UCSD-AML1 (cell line): ENCODE results near the gene NR2F1.

Source experiments
- DNase-seq: peaks from one replicate; lab custom pipeline; 2025; ENCODE audit not compliant: unreplicated experiment; lab: John Stamatoyannopoulos, UW

NR2F1 gene

DNA sequence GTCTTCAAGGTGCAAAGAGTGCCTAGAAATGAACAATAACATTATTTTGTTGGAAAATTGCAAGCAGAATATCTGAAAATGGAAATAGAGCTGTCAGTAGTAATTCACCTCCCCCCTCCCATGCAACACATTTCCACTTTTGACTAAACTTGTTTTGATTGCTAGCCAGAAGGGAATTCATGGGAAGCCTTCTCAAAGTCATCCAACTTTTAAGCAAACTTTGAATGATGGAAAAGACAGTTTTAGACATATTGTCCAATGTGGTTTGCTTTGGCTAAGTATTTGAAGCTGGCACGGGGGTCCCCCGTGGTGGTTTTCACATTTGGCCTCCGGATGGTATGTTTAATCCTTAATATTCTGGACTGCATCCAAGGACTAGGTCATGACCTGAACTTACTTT is 7.5 kb downstream of the NR2F1 start:
- DNase-seq = no peak

- DNase-seq = no peak
Measured at GRCh38 chr5:93591323-93591945, 8.4 kb downstream of the NR2F1 start.

- DNase-seq = no peak
Measured at GRCh38 chr5:93592883-93593282, 9.9 kb downstream of the NR2F1 start.

DNA sequence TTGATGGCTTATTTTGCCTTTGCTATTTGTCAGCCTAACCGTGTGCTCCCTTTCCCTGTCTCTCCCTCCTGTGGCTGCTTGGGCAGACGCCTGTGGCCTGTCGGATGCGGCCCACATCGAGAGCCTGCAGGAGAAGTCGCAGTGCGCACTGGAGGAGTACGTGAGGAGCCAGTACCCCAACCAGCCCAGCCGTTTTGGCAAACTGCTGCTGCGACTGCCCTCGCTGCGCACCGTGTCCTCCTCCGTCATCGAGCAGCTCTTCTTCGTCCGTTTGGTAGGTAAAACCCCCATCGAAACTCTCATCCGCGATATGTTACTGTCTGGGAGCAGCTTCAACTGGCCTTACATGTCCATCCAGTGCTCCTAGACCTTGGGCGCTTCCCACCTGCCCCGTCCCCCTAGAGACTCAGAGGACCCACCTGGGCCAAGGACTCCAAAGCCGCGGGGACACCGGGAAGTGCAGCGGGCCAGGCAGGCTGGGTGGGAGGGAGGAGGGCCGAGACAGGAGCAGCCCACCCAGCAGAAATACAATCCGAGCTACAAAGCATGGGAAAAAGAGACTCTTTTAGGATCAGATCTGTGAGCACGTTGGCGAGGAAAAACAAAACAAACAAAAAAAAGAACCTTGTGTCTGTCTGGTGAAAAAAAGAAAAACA is 10.6 kb downstream of the NR2F1 start:
- DNase-seq = no peak

GRCh38 chr5:93594591-93595419 is 11.8 kb downstream of the NR2F1 start:
- DNase-seq = no peak

DNA sequence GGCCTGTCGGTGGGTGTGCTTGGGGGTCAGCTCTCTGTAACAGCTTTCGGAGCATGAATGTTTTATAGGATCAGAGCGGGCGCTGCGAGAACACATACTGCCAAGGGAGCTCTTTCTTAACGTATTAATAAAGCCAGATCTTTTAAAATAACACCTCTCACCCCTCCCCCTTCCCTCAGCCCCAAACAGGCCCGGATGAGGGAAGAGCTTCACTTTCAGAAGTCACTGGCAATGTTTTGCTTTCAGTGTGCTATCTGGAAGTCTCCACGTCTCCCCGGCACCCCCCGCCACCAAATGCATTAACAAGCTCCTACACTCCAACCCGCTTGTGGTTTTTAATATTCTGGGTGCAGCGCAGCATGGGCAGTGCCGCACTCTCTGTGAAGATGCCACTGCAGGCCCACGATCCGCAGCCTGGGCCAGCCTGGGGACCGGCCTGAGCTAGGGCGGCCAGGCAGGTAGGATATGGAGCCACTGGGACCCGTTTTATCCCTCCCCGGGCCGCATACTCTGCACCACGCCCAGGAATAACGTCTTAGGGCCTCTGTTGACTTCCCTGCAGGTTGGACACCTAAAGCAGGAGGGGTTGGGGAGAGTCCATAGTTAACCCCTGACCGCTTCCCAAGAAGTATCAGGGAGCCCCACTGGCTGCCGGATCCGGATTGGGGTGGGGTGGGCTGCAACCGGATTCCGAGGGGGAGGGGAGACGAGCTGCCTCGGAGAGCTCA is 12.6 kb downstream of the NR2F1 start:
- DNase-seq = no peak

DNA sequence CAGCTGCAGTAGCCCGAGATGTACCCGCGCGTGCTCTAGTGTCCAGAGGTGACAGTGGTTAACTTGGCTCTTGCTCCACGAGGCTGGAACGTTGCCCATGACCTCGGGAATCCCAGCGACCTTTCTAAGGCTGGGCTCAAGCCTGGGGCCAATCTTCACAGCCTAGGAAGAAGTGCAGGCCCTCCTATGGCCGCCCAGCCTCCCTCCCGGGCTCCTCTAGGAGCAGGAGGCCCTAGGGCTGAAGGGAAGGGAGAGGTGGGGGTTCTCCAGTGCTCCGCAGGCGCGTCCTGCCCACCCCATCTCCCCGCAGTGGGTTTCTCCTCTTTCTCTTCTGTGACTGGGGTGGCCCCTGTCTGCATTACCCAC is 13.3 kb downstream of the NR2F1 start:
- DNase-seq = no peak

DNA sequence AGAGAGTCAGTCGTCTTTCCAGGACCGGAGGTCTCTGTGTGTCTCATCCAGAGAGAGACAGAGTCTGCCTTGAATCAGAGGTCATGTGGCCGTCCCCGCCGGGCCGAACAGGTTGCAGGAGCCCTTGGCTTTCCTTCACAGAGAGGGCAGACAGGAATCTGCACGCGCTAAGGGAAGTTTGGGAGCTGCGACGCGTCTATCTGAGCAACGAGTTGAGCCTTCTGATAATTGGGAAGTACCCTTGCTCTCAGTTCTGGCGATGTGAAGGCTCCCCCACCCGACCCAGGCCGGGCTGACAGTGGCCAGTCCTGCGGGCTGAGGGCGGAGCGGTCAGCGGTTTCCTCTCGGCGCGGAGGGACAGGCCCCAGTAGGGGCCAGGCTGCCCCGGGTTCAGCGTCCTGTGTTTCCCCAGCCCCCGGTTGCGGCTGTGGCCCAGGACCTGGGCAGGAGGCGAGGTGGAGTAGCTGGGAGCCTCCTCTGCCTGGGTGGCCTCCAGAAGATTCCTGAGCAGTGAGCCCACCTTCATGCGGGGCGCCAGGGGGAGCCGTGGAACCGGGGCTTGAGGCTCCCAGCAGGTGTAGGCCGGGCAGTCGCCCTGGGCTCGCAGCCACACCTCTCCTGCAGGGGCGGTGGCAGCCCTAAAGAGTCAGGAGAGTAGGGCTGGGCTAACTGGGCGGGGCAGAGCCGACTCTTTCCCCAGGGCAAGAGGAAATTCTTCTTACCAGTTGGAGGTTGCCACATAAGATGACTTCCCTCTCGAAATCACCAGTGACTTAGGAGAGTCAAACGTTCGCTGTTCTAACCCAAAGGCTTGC is 13.9 kb downstream of the NR2F1 start:
- no peak for DNase-seq

- no peak for DNase-seq
Measured at GRCh38 chr5:93598091-93599000, 15.3 kb downstream of the NR2F1 start.

- DNase-seq = no peak
Measured at GRCh38 chr5:93599001-93599379, 16.0 kb downstream of the NR2F1 start.

GRCh38 chr5:93599399-93600120 is 16.5 kb downstream of the NR2F1 start:
- no peak for DNase-seq

DNA sequence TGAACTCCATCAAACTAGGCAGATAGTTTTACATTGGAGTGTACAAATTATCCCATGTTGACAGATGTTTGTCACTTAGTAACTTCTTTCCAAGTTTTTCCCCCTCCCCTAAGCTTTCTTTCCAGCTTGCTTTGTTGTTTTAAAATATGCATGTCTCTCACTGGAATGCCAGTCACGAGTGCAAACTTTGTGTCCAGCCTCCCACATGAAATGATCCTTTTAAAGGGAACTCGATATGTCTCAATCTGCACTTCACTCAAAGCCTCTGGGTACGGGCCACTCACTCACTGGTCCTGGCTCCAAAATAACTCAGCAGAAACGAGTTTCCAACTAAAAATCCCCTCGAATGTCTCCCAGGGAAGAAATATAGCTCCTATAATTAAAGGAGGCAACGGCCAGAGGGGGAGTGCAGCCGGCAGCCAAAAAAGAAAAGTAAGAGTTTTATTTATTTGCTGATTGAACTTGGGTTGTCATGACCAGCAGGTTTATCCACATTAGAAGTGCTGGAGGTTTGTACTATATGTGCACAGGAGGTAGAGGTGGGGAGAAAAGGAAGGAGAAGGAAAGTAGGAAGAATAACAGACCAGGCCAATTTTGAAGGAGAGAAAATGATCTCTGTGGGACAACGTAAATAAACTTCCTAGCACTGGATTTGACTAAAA is 17.5 kb downstream of the NR2F1 start:
- DNase-seq = no peak

DNA sequence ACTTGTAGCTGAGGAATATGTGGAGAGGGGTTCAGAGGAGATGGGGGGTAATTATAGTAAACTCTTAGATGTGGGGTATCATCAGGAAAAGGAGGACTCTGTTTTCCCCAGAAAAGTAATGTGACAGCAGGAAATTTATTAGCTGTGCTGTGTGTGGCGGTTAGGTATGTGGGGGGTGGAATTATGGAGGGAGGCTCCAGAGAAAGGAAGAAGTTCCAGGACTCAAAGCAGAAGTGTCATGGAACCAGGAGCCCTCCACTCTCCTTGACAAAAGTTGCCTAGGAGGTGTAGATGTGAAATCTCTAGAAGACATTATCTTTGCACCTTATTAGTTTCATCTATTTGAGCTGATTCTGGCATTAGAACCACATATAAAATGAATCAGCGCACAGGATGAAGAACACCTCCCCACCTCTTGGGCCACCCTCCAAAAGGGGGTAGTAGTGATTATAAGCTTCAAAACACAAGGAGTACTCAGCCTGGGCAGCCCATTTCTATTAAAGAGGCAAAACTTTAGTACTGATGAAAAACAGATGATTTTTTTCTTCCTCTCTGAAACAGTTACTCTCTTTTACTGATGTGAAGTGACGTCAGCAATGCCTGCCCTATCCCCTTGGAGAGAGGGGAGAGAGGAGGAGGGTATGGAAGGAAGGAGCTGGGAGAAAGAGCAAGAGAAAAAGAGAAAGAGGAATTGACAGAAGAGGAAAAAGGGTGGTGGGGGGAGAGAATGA is 18.2 kb downstream of the NR2F1 start:
- no peak for DNase-seq

GRCh38 chr5:93601802-93602155 is 18.8 kb downstream of the NR2F1 start:
- DNase-seq = no peak

- DNase-seq = no peak
Measured at GRCh38 chr5:93602241-93603077, 19.4 kb downstream of the NR2F1 start.

GRCh38 chr5:93603078-93603792 is 20.2 kb downstream of the NR2F1 start:
- no peak for DNase-seq
